Left ventricle myocardium superior (tissue), 1 donor: ENCODE results near the gene PXN. TPM values are rescaled to one million over a fixed set of nuclear protein-coding genes. Genes with fewer than 3 reads are reported as not detected.
"Not testable (repeated sequence)": the region's sequence is repeated elsewhere in the genome, so short reads cannot be mapped to it uniquely, and the experiment has no call there.

ENCODE experiments used
- ATAC-seq: fragments of 200-7000 bp; cut with Tn5 transposase; one replicate; pipeline ENCODE4 v1.9.1; 2020; ENCODE audit warnings: mild to moderate bottlenecking, moderate library complexity
- DNase-seq: peaks from one replicate; pipeline ENCODE4 v3.0.0-alpha.2; 2020
- intact Hi-C: fragments of 100-400 bp; cut with micrococcal nuclease; formaldehyde crosslinking; loops from one replicate; pipeline ENCODE4 v1.11.0; 2022
- total RNA-seq: library from RNA; stranded (reverse); fragmentation: NEBNext Ultra II Directional; extraction: Animal tissue kit (Norgen Biotek cat#: 25700); gene quantifications from one replicate; pipeline ENCODE4 v1.2.1, GENCODE V29; 2021
- donor health status: DM: no; HTN: yes; CAD: no; lungs with severe emphysema.

The PXN gene
- total RNA-seq, 1 donor from 2014 or later, result 65.9 TPM

- intact Hi-C loops, result no loop called here
- DNase-seq (no peak), ATAC-seq (peak; percentile 20)
These were observed 18.3 kb downstream of the PXN start for GRCh38 chr12:120247183-120247582.

GRCh38 chr12:120246705-120247104, 18.8 kb downstream of the PXN start:
- ATAC-seq, intact Hi-C loops, DNase-seq: not testable (repeated sequence)

- ATAC-seq (no peak), DNase-seq (no peak)
- intact Hi-C loops, result no loop called here
These were observed 22.4 kb downstream of the PXN start for GRCh38 chr12:120242971-120243699.

GRCh38 chr12:120242275-120242799, 23.2 kb downstream of the PXN start:
- ATAC-seq (peak; percentile 37), DNase-seq (no peak)

GRCh38 chr12:120241561-120242274, 23.8 kb downstream of the PXN start:
- no peak for DNase-seq
- ATAC-seq, result no peak
- intact Hi-C loops, result no loop called here

More at GRCh38 chr12:120242275-120242799, 23.2 kb downstream of the PXN start:
- intact Hi-C loops, result no loop called here

- no peak for ATAC-seq
- intact Hi-C loops, result no loop called here
- DNase-seq, result no peak
These were observed 25.1 kb downstream of the PXN start for GRCh38 chr12:120240495-120240833.

GRCh38 chr12:120239776-120240494, 25.6 kb downstream of the PXN start:
- ATAC-seq (no peak), DNase-seq (no peak)

GRCh38 chr12:120238839-120239445, 26.6 kb downstream of the PXN start:
- no peak for ATAC-seq
- no peak for DNase-seq
- intact Hi-C loops, result no loop called here

More at GRCh38 chr12:120239776-120240494, 25.6 kb downstream of the PXN start:
- intact Hi-C loops, result no loop called here

GRCh38 chr12:120238217-120238616, 27.3 kb downstream of the PXN start:
- ATAC-seq, result no peak
- no peak for DNase-seq
- intact Hi-C loops, result no loop called here

GRCh38 chr12:120237360-120238171, 28.0 kb downstream of the PXN start:
- peak; percentile 87 for DNase-seq
- intact Hi-C loops, result no loop called here
- peak; percentile 8 for ATAC-seq

GRCh38 chr12:120236809-120237208, 28.7 kb downstream of the PXN start:
- intact Hi-C loops, ATAC-seq, DNase-seq: not testable (repeated sequence)

- ATAC-seq, result peak; percentile 3
- intact Hi-C loops, result no loop called here
- no peak for DNase-seq
These were observed 29.9 kb downstream of the PXN start for GRCh38 chr12:120235369-120236323.

GRCh38 chr12:120234643-120235368, 30.7 kb downstream of the PXN start:
- ATAC-seq (peak; percentile 76), DNase-seq (peak; percentile 89)
- intact Hi-C loops, result no loop called here

GRCh38 chr12:120231316-120232011, 34.1 kb downstream of the PXN start:
- peak; percentile 44 for DNase-seq
- ATAC-seq, result no peak

GRCh38 chr12:120230974-120231315, 34.6 kb downstream of the PXN start:
- DNase-seq, result no peak
- ATAC-seq, result no peak
- intact Hi-C loops, result no loop called here

More at GRCh38 chr12:120231316-120232011, 34.1 kb downstream of the PXN start:
- intact Hi-C loops, result no loop called here

- peak; percentile 78 for DNase-seq
- intact Hi-C loops, result no loop called here
- ATAC-seq, result peak; percentile 63
These were observed 35.1 kb downstream of the PXN start for GRCh38 chr12:120230326-120230973.
